ENCODE measurements around the gene WWOX. TPM values are rescaled to one million over a fixed set of nuclear protein-coding genes. Genes with fewer than 3 reads are reported as not detected.

Gene WWOX
- total and polyA plus RNA-seq, 2 of the 13 experiments (the other 11 are each of a cell fraction or from before 2014, with no cell fraction given): 9.1 to 37.4 TPM

DNA sequence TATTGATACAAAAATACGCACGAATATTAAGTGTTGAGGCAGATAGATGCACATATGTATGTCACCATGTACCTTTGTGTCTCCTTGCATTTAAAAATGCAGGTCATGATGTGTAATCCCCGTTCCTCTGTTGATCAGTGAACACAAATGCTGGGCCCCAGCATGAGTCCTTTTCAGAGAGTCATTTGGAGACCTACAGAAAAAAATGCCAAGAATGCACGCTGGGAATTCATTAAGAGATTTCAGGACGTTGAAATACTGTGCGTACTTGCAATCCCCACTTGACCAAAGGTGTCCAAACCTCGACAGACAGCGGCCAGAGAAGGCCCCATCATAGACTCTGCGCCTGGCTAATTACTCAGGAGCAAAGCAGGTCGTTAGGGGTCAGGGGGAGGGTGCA, 1005.1 kb downstream of the WWOX start:
- no peaks in the 10 kb centered on the region for H3K4me1 ChIP-seq (ENCODE audit: insufficient read depth, low read length)
- H3K4me2 ChIP-seq (ENCODE audit: low read depth, low read length): no peak overlapping the region
- no peak overlapping the region for H3K9ac ChIP-seq (ENCODE audit: insufficient read depth, low read depth, low read length)
- H3K4me3 ChIP-seq (replicated peaks in 1 of 3; ENCODE audit: insufficient read depth in 1 of 3, low read depth in 2 of 3, low read length in 3 of 3): no peak overlapping the region
- in situ Hi-C loops (cut with HindIII; ENCODE audit: extremely low pct_ligation_motif_present, low pct_unique_long_range_greater_than_20kb) (no loop called here), intact Hi-C loops (cut with micrococcal nuclease; ENCODE audit: unreplicated experiment) (no loop called here)
- H2AFZ ChIP-seq (ENCODE audit: low read length): no peak overlapping the region
- no peaks in the 10 kb centered on the region for H4K20me1 ChIP-seq (ENCODE audit: insufficient read depth, low read length)
- no peaks in the 10 kb centered on the region for H3K36me3 ChIP-seq (replicated peaks in 1 of 2; ENCODE audit: control insufficient read depth in 1 of 2, insufficient read depth in 2 of 2, low read length in 2 of 2)
- 0 out of 5 replicates have a peak, but pooled peaks cover 0 to 3% of the 10 kb centered on the region in 2 experiments for H3K27me3 ChIP-seq (ENCODE audit: control insufficient read depth in 1 of 2, insufficient read depth in 2 of 2, low read length in 2 of 2)
- FAIRE-seq (no peak), ATAC-seq (no peak), DNase-seq (ENCODE audit: low spot score) (no peak)
- TF ChIP-seq, protein P1, sequence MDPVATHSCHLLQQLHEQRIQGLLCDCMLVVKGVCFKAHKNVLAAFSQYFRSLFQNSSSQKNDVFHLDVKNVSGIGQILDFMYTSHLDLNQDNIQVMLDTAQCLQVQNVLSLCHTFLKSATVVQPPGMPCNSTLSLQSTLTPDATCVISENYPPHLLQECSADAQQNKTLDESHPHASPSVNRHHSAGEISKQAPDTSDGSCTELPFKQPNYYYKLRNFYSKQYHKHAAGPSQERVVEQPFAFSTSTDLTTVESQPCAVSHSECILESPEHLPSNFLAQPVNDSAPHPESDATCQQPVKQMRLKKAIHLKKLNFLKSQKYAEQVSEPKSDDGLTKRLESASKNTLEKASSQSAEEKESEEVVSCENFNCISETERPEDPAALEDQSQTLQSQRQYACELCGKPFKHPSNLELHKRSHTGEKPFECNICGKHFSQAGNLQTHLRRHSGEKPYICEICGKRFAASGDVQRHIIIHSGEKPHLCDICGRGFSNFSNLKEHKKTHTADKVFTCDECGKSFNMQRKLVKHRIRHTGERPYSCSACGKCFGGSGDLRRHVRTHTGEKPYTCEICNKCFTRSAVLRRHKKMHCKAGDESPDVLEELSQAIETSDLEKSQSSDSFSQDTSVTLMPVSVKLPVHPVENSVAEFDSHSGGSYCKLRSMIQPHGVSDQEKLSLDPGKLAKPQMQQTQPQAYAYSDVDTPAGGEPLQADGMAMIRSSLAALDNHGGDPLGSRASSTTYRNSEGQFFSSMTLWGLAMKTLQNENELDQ (CRISPR knock-in tag; IDR thresholded peaks at IDR 0.05; ENCODE audit: borderline replicate concordance): no peak
- no peak for TF ChIP-seq ZNF891 (CRISPR knock-in tag; IDR thresholded peaks at IDR 0.05)
- TF ChIP-seq ZNF382 (CRISPR knock-in tag; IDR thresholded peaks at IDR 0.05; ENCODE audit: borderline replicate concordance): no peak
- TF ChIP-seq, protein P2, sequence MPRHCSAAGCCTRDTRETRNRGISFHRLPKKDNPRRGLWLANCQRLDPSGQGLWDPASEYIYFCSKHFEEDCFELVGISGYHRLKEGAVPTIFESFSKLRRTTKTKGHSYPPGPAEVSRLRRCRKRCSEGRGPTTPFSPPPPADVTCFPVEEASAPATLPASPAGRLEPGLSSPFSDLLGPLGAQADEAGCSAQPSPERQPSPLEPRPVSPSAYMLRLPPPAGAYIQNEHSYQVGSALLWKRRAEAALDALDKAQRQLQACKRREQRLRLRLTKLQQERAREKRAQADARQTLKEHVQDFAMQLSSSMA (CRISPR knock-in tag; IDR thresholded peaks at IDR 0.05): no peak
- TF ChIP-seq KLF13 (CRISPR knock-in tag; IDR thresholded peaks at IDR 0.05): no peak
- TF ChIP-seq RAD21 (CRISPR knock-in tag; IDR thresholded peaks at IDR 0.05): no peak
- no peak for TF ChIP-seq POLR2AphosphoS5 (IDR thresholded peaks at IDR 0.05; ENCODE audit: low read depth, low read length)
- TF ChIP-seq, protein P3, sequence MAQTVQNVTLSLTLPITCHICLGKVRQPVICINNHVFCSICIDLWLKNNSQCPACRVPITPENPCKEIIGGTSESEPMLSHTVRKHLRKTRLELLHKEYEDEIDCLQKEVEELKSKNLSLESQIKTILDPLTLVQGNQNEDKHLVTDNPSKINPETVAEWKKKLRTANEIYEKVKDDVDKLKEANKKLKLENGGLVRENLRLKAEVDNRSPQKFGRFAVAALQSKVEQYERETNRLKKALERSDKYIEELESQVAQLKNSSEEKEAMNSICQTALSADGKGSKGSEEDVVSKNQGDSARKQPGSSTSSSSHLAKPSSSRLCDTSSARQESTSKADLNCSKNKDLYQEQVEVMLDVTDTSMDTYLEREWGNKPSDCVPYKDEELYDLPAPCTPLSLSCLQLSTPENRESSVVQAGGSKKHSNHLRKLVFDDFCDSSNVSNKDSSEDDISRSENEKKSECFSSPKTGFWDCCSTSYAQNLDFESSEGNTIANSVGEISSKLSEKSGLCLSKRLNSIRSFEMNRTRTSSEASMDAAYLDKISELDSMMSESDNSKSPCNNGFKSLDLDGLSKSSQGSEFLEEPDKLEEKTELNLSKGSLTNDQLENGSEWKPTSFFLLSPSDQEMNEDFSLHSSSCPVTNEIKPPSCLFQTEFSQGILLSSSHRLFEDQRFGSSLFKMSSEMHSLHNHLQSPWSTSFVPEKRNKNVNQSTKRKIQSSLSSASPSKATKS (CRISPR knock-in tag; IDR thresholded peaks at IDR 0.05): no peak
- TF ChIP-seq KLF15 (CRISPR knock-in tag; IDR thresholded peaks at IDR 0.05; ENCODE audit: borderline replicate concordance): no peak
- TF ChIP-seq IKZF1 (IDR thresholded peaks at IDR 0.05): no peak
- TF ChIP-seq CEBPB (IDR thresholded peaks at IDR 0.05; ENCODE audit: borderline replicate concordance, low read depth, low read length): no peak
- TF ChIP-seq ATAD3A (CRISPR knock-in tag; IDR thresholded peaks at IDR 0.05): no peak
- no peak for TF ChIP-seq BHLHE40 (IDR thresholded peaks at IDR 0.05; ENCODE audit: low read length)
- TF ChIP-seq JARID2 (CRISPR knock-in tag; IDR thresholded peaks at IDR 0.05; ENCODE audit: insufficient replicate concordance): no peak
- TF ChIP-seq NCOA1 (CRISPR knock-in tag; IDR thresholded peaks at IDR 0.05): no peak
- TF ChIP-seq GTF2F1 (IDR thresholded peaks at IDR 0.05; ENCODE audit: low read length): no peak
- TF ChIP-seq, protein P4, sequence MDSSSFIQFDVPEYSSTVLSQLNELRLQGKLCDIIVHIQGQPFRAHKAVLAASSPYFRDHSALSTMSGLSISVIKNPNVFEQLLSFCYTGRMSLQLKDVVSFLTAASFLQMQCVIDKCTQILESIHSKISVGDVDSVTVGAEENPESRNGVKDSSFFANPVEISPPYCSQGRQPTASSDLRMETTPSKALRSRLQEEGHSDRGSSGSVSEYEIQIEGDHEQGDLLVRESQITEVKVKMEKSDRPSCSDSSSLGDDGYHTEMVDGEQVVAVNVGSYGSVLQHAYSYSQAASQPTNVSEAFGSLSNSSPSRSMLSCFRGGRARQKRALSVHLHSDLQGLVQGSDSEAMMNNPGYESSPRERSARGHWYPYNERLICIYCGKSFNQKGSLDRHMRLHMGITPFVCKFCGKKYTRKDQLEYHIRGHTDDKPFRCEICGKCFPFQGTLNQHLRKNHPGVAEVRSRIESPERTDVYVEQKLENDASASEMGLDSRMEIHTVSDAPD (CRISPR knock-in tag; IDR thresholded peaks at IDR 0.05): no peak
- TF ChIP-seq ZNF501 (CRISPR knock-in tag; IDR thresholded peaks at IDR 0.05): no peak
- no TSS peak for BruUV-seq (replicated peaks)
- no peaks in the 10 kb centered on the region for H3K9me3 ChIP-seq (ENCODE audit: low read length)
- no peaks in the 10 kb centered on the region for H3K79me2 ChIP-seq (ENCODE audit: insufficient read depth, low read length)
- 37% methylated on average over 10 of the region's 10 CpGs for WGBS (ENCODE audit: low lambda C conversion rate)
- ChIA-PET CTCF (ENCODE audit: low intra/inter-chr PET ratio, low total read pairs) (no interaction called here), POLR2A (no interaction called here)
- H3K27ac ChIP-seq (ENCODE audit: extremely low read length, insufficient read depth, low read length): no peak overlapping the region
